Stimulated activated CD4-positive, alpha-beta T cell treated with anti-CD3 and anti-CD28 coated beads, Interleukin-12 subunit alpha, Interleukin-12 subunit beta, amount 100 ng/mL, for 24 hours (primary cell): ENCODE results near the gene WDR5B.

Experiments
- DNase-seq, 2 experiments: peaks; one replicate each; pipeline ENCODE4 v3.0.0-alpha.2; 2020; ENCODE audit warnings: low read depth in 2 of 2

Gene WDR5B

DNA sequence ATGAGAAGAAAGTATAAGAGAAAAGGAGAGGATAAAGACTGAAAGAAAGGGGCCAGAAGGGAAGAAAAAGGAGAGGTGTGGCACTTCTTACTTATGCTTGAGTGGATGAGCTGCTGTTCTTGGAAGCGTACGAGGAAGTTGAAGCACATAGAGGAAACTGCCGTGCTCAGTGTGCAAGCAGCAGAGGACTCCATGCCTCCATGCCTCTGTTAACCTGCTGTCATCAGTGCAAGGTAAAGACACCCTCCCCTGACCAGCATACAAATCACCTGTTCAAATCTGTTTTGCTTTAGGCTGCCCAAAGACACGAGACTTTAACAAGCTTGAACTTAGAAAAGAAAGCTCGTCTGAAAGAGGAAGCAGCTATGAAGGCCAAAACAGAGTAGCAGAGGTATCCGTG is 6.4 kb downstream of the WDR5B start:
- DNase-seq = no peak

GRCh38 chr3:122407946-122408345 is 7.9 kb downstream of the WDR5B start:
- DNase-seq = no peak

DNA sequence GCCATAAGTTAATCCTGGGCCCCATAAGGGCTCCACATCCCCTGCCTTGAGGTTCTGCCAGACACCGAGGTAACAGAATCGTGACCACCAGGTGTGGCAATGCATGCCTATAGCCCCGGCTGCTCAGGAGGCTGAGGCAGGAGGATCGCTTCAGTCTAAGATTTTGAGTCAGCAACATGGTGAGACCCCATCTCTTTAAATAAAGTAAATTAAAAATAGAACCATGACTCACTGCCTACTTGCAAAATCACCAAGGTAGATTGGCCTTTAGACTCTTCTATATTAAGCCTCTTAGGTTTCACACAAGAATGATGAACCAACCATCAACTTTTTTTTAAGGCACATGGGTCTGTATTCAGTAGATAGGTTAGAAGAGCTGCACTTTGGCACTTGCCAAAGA is 9.7 kb downstream of the WDR5B start:
- DNase-seq = no peak

DNA sequence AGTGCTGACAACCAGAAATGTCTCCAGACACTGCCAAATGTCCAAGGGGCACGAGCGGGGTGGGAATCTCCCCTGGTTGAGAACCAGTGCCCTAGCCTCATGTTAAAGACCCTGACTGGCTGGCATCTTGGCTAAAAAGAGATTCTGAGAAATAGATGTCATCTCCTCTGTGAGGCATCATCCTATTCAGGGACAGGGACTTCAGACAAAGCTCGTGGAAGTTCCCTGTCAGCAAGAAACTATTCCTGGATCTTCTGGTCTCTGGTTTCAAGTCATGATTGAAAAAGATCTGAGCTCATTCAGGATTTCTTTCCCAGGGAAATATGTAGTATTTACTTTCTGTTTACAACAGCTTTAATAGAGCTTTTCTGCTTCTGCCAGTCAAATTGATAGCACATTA is 10.8 kb downstream of the WDR5B start:
- no peak for DNase-seq

DNA sequence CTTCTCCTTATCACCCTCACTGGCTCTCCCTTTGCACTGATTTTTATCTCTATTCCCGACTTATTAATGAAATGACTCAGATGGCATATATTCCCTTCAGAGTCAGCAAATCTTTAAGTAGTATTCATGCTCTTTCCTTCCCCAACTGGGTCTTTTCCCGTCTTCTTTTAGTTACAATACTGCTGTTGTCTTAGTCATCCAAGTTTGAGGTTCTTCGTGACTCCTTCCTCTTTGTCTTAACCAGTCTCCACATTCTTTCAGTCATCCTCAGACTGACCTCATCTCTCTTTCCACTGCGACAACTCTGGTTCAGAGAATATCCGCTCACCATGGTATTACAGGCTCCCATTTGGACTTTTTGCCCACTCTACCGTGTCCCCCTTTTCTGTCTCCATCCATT is 12.4 kb downstream of the WDR5B start:
- DNase-seq = no peak

- DNase-seq = no peak
These were observed 16.9 kb downstream of the WDR5B start for GRCh38 chr3:122398920-122399319.

- no peak for DNase-seq
These were observed 18.7 kb downstream of the WDR5B start for GRCh38 chr3:122397201-122397600.

DNA sequence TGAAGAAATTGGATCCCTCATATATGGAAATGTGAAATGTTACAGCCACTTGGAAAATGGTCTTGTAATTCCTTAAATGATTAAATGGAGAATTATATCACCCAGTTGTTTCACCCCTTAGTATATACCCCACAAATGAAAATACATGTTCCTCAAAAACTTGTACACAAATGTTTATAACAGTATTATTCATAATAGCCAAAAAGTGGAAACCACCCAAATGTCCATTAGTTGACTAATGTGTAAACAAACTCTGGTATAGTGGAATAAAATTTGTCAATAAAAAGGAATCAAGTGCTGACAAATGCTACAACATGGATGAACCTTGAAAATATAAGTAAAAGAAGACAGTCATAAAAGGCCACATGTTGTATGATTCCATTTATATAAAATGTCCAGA is 19.4 kb downstream of the WDR5B start:
- DNase-seq = no peak

- no peak for DNase-seq
These were observed 20.3 kb downstream of the WDR5B start for GRCh38 chr3:122395582-122395981.

GRCh38 chr3:122394173-122394572 is 21.7 kb downstream of the WDR5B start:
- DNase-seq = no peak

DNA sequence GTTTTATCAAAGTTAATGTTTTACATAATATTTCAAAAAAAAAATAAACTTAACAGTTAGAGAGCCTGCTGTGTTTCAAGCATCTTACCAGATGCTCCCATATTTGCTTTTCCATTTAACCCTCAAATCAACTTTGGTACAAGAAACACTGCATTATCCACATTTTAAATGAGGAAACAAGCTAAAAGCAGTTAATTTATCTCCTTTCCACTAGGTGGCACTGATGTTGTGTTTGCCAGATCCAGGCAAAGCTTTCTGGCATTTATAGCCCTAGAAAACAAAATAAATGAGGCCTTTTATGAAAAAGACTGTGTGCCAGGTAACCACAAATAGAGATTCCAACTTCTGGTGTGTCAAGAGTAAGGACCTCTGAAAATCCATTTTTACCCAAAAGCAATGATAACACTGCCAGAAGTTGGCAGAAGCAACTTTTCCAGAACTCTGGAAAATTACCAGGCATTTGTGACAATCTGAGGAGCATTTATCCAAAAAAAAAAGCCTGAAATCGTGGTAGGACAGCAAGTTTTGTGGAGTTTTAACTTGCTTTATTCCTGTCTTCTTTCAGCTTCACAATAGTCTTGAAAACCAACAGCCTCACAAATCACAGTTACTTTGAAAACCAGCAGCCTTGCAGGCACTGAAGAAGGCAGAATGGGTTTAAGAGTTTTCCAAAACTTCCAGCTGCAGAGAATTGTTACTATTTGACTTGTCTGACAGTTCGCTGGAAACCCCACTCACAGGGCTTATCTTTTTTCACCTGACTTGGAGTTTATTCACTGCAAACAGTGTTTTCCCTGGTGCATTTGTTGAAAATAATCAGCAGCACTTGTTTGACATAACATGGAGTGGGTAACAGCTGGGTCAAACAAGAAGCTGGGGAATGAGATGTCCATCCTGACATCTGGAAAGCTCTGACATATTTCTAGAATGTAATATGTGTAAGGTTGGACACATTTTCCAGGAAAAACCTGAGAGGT is 22.7 kb downstream of the WDR5B start:
- no peak for DNase-seq

DNA sequence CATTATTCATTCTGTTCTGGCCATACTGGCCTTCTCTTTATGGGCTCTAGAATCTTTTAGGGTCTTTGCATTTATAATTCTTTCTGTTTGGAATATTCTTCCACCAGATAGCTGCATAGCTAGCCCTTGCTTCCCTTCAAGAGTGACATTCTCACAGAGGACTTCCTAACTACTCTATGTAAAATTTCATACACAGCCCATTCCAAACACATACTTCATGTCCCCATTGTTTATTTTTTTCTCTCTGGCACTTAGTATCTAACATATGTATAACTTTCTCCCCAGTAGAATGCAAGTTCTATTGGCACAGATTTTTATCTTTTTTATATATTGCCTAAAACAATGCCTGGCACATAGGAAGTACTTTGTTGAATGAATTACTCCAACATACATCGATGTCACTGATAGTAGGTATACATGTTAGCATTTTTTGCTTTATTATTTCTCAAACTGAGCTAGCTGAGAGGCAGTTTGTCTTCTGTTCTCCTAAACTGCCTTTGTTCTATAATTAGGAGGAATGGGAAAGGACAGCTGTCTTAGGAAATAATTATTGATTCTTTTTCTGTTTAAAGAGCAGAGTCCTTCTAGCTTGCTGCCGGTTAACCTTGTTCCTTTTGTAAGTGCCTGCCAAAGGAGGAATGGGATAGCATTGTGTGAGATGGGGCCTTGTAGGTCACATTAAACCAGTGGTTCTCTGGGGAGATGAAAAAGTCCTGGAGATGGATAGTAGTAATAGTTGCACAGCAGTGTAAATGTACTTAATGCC is 24.0 kb downstream of the WDR5B start:
- no peak for DNase-seq

- no peak for DNase-seq
These were observed 25.2 kb downstream of the WDR5B start for GRCh38 chr3:122390665-122391064.

- DNase-seq = no peak
These were observed 26.0 kb downstream of the WDR5B start for GRCh38 chr3:122389892-122390291.

DNA sequence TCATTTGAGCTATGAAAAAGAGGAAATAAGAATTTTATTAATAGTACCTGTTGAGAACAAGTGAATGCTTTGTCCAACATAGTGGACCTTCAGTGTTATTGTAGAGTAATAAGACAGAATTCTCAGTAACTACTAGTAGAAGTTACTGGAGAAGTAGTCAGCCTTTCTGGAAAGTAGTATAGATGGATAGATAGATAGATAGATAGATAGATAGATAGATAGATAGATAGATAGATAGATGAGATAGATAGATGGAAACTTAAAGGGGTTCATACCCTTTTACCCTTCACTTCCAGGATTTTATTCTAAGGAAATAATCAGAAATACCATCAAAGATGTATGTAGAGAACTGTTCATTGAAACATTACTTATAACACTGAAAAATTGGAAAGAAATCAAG is 26.7 kb downstream of the WDR5B start:
- DNase-seq = no peak

DNA sequence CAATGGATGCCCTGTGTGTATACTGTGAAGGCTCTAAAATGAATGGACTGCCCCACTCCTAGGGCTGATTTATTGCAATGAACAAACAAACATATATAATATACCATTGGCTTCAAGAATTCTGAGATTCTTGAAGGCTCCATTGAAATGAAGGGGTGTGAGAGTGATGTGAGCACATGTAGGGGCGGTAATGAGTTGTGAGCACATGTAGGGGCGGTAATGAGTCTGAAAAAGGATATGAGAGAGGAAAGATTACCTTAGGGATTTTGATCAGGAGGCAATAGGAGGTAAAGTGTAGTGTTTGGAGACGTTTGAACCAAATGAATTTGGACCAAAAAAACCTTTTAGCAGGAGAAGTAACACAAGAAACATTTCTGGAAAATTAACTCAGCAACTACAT is 28.2 kb downstream of the WDR5B start:
- DNase-seq = no peak

DNA sequence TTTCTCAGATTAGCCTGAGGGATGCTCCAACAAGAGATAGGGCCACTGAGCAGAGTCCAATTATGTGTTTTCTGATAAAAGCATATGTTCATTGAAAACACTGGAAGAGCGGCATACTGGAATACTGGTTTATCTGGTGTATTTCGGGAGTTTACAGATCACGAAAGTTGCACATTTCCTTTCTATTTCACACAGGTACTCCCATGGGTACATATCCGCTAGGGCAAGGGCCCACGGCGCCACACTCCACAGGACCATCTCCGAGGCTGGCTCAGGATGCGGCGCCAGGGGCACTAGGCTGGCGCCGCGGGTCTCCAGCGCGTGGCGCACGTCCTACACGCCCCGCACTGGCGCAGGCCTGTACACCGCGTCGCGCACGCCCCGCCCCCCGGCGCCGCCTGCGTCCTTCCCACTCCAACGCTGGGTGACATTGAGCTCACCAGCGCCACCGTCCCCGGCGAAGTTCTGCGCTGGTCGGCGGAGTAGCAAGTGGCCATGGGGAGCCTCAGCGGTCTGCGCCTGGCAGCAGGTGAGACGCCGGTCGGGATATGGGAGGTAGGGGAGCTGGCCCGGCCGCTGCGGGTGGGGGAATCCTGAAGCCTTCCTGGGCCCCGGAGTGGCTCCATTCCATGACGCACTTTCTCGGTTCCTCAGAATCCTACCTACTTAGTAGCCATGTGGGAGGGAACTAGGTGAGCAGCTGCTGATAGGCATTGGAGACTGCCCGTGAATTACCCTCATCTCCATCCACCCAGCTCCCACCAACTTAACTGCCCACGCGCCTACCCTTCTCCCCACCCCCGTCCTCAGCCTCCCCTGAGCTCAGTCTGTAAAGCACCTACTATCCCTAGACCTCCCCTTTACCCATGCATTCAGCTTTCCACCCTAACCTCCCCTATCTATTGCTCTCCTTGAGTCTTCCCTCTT is 31.8 kb downstream of the WDR5B start, which contains the start of gene FAM162A:
FAM162A (plus strand) TSS at position 412 of the 927 bp plus-strand sequence; CDS start at position 496, 84 bp downstream.
- DNase-seq = peak; percentile 82 to 90

DNA sequence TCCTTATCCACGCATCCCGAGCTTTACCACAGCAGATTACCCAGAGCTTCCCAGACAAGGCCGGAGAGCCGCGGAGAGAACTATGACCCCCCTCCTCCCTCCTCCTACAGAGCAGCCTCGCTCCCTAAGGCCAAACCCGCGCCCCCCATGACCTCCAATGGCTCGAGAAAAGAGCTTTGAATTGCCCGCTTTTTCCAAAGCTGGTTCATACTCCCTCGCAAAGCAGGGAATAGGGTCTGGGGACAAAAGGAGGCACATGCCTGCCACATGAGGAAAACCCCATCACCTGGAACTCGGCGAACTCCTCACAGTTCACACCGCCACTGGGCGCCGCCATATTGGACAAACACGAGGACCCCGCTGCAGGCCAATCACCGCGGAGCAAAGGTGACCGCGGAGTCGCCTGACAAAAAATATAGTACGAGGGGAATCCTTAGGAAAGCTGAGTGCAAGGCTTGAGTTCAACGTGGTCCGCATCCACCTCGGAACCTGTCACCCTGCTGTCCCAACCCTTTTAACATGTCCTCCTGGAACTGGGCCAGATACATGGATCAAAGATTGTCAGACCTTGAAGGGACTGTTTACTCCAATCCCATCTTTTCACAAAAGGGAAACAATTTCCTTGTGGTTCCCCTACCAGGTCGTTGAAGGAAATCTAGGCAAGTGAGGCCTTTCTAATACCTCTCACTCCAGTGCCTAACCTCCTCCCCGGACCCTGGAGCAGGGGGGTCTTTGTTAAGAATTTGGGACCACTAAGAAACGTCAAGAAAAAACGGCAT is 32.8 kb downstream of the WDR5B start, which contains the start of gene MIX23:
MIX23 (minus strand) TSS at position 344 of the 779 bp plus-strand sequence; CDS start at position 337, 7 bp downstream.
- DNase-seq = peak; percentile 78 to 87

DNA sequence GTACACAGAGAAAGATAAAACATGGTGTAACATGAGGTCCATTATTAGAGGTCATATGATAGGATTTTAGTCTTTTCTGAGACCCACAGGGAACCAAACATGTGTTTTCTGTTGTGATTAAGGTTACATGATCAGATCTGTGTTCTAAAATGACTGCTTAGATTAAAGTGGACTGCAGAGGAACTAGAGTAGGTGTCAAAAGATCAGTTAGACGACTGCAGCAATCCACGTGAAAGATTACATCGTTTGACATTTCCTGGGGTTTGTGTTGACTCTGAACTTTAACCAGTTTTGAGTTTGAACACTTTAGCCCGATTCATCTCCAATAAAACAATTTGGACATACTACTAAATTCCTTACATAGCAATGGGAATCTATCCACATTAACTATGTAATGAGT is 37.9 kb downstream of the WDR5B start:
- no peak for DNase-seq

DNA sequence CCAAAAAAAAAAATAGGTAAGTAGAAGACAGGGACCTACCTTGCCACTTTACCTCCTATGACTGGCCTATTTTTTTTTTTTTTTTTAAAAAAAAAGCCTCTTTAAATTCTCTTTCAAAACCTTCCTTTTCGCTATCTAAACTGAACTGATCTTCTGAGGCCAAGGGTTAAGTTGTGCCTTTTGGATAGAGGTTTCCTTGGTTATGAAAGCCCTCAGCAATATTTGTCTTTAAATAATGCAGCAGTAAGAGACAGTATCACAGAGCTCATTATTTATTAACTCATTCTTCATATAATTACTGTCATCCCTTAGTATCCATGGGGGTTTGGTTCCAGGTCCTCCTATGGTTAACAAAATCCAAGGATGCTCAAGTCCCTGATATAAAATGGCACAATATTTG is 41.8 kb downstream of the WDR5B start:
- DNase-seq = no peak

GRCh38 chr3:122366379-122366749 is 49.5 kb downstream of the WDR5B start:
- DNase-seq = no peak
